Measurements from ENCODE around the gene C6orf52.

Gene C6orf52

GRCh38 chr6:10658910-10659698, 35.3 kb downstream of the C6orf52 start:
- DNase-seq (ENCODE audit: low spot score) = no peak
- ChIA-PET POLR2A (ENCODE audit: low non-redundant PET) (no interaction called here), CTCF (no interaction called here)
- no peak for TF ChIP-seq CTCF (conservative IDR thresholded peaks at IDR 0.05; ENCODE audit: low read depth)
- no peak overlapping the region for H3K27ac ChIP-seq

- ChIA-PET POLR2A (ENCODE audit: low non-redundant PET) (no interaction called here), CTCF (no interaction called here)
- TF ChIP-seq CTCF (conservative IDR thresholded peaks at IDR 0.05; ENCODE audit: low read depth) = no peak
- H3K27ac ChIP-seq = no peak overlapping the region
- DNase-seq (ENCODE audit: low spot score) = no peak
These were observed 38.8 kb downstream of the C6orf52 start for GRCh38 chr6:10655508-10656055.

- no peak for TF ChIP-seq CTCF (conservative IDR thresholded peaks at IDR 0.05; ENCODE audit: low read depth)
- ChIA-PET POLR2A (ENCODE audit: low non-redundant PET) (no interaction called here), CTCF (no interaction called here)
- no peak overlapping the region for H3K27ac ChIP-seq
- no peak for DNase-seq (ENCODE audit: low spot score)
These were observed 50.2 kb downstream of the C6orf52 start for GRCh38 chr6:10644225-10644624.

GRCh38 chr6:10643201-10643651, 51.2 kb downstream of the C6orf52 start:
- no peak overlapping the region for H3K27ac ChIP-seq
- ChIA-PET CTCF (interaction anchor here (0.6 kb wide), 1 partner anchor 13 kb away, joined by 3 read pairs; no protein-coding TSS in a partner anchor), POLR2A (ENCODE audit: low non-redundant PET) (no interaction called here)
- TF ChIP-seq CTCF (conservative IDR thresholded peaks at IDR 0.05; ENCODE audit: low read depth) = no peak
- no peak for DNase-seq (ENCODE audit: low spot score)

- TF ChIP-seq CTCF (conservative IDR thresholded peaks at IDR 0.05; ENCODE audit: low read depth) = no peak
- CTCF ChIA-PET = no interaction called here
- POLR2A ChIA-PET (ENCODE audit: low non-redundant PET) = no interaction called here
- DNase-seq (ENCODE audit: low spot score) = no peak
- no peak overlapping the region for H3K27ac ChIP-seq
These were observed 52.9 kb downstream of the C6orf52 start for GRCh38 chr6:10641528-10641927.

GRCh38 chr6:10640412-10640811, 54.0 kb downstream of the C6orf52 start:
- POLR2A ChIA-PET (ENCODE audit: low non-redundant PET) = no interaction called here
- H3K27ac ChIP-seq = no peak overlapping the region
- no peak for TF ChIP-seq CTCF (conservative IDR thresholded peaks at IDR 0.05; ENCODE audit: low read depth)
- DNase-seq (ENCODE audit: low spot score) = no peak
- CTCF ChIA-PET = interaction anchor here (0.6 kb wide), 1 partner anchor 10 kb away, joined by 3 read pairs; no protein-coding TSS in a partner anchor
